ENCODE data around the gene KLHL40. TPM values are rescaled to one million over a fixed set of nuclear protein-coding genes. Genes with fewer than 3 reads are reported as not detected.

KLHL40 gene
- total RNA-seq, 1 experiment from 2014 or later: not detected

GRCh38 chr3:42661593-42662022, 23.7 kb upstream of the KLHL40 start:
- Mint-ChIP-seq H3K27ac (ENCODE audit: unreplicated experiment) (no peak overlapping the region), H3K36me3 (ENCODE audit: insufficient read depth, unreplicated experiment) (peaks cover 6% of the 10 kb centered on the region), H3K4me3 (ENCODE audit: low read depth, unreplicated experiment) (no peak overlapping the region), H3K9me3 (ENCODE audit: low read depth, unreplicated experiment) (no peaks in the 10 kb centered on the region), H3K4me1 (ENCODE audit: low read depth, unreplicated experiment) (no peaks in the 10 kb centered on the region), H3K27me3 (ENCODE audit: unreplicated experiment) (no peaks in the 10 kb centered on the region)
- CTCF ChIA-PET: no interaction called here
- BruUV-seq (replicated peaks): no TSS peak
- DNase-seq: no peak
- intact Hi-C loops (cut with micrococcal nuclease; ENCODE audit: unreplicated experiment): no loop called here
- TF ChIP-seq CTCF (IDR thresholded peaks at IDR 0.05; ENCODE audit: unreplicated experiment): no peak

- no peak for TF ChIP-seq CTCF (IDR thresholded peaks at IDR 0.05; ENCODE audit: unreplicated experiment)
- no TSS peak for BruUV-seq (replicated peaks)
- no peaks in the 10 kb centered on the region for H3K9me3 Mint-ChIP-seq (ENCODE audit: low read depth, unreplicated experiment)
- no peak overlapping the region for H3K4me3 Mint-ChIP-seq (ENCODE audit: low read depth, unreplicated experiment)
- CTCF ChIA-PET: no interaction called here
- intact Hi-C loops (cut with micrococcal nuclease; ENCODE audit: unreplicated experiment): no loop called here
- no peak overlapping the region for H3K27ac Mint-ChIP-seq (ENCODE audit: unreplicated experiment)
- no peaks in the 10 kb centered on the region for H3K4me1 Mint-ChIP-seq (ENCODE audit: low read depth, unreplicated experiment)
- H3K36me3 Mint-ChIP-seq (ENCODE audit: insufficient read depth, unreplicated experiment): peaks cover 5% of the 10 kb centered on the region
- no peaks in the 10 kb centered on the region for H3K27me3 Mint-ChIP-seq (ENCODE audit: unreplicated experiment)
- DNase-seq: no peak
These were observed 23.1 kb upstream of the KLHL40 start for GRCh38 chr3:42662037-42662812.

GRCh38 chr3:42662813-42663535, 22.4 kb upstream of the KLHL40 start:
- CTCF ChIA-PET: no interaction called here
- no TSS peak for BruUV-seq (replicated peaks)
- Mint-ChIP-seq H3K27me3 (ENCODE audit: unreplicated experiment) (no peaks in the 10 kb centered on the region), H3K4me3 (ENCODE audit: low read depth, unreplicated experiment) (no peak overlapping the region), H3K4me1 (ENCODE audit: low read depth, unreplicated experiment) (no peaks in the 10 kb centered on the region), H3K9me3 (ENCODE audit: low read depth, unreplicated experiment) (no peaks in the 10 kb centered on the region), H3K36me3 (ENCODE audit: insufficient read depth, unreplicated experiment) (no peaks in the 10 kb centered on the region), H3K27ac (ENCODE audit: unreplicated experiment) (no peak overlapping the region)
- intact Hi-C loops (cut with micrococcal nuclease; ENCODE audit: unreplicated experiment): no loop called here
- no peak for DNase-seq
- no peak for TF ChIP-seq CTCF (IDR thresholded peaks at IDR 0.05; ENCODE audit: unreplicated experiment)

- no peak for DNase-seq
- TF ChIP-seq CTCF (IDR thresholded peaks at IDR 0.05; ENCODE audit: unreplicated experiment): no peak
- Mint-ChIP-seq H3K27ac (ENCODE audit: unreplicated experiment) (no peak overlapping the region), H3K9me3 (ENCODE audit: low read depth, unreplicated experiment) (no peaks in the 10 kb centered on the region), H3K4me3 (ENCODE audit: low read depth, unreplicated experiment) (no peak overlapping the region), H3K4me1 (ENCODE audit: low read depth, unreplicated experiment) (no peaks in the 10 kb centered on the region), H3K27me3 (ENCODE audit: unreplicated experiment) (peaks cover 5% of the 10 kb centered on the region), H3K36me3 (ENCODE audit: insufficient read depth, unreplicated experiment) (no peaks in the 10 kb centered on the region)
- BruUV-seq (replicated peaks): no TSS peak
- CTCF ChIA-PET: no interaction called here
- intact Hi-C loops (cut with micrococcal nuclease; ENCODE audit: unreplicated experiment): no loop called here
These were observed 21.5 kb upstream of the KLHL40 start for GRCh38 chr3:42663581-42664437.
